Activated CD8-positive, alpha-beta T cell treated with anti-CD3 and anti-CD28 coated beads for 36 hours (primary cell): ENCODE data around the gene NRXN3. TPM values are rescaled to one million over a fixed set of nuclear protein-coding genes. Genes with fewer than 3 reads are reported as not detected.

ENCODE experiments used
- ATAC-seq: fragments of 200-7000 bp; cut with Tn5 transposase; one replicate; pipeline ENCODE4 v1.10.0; 2021; ENCODE audit warnings: mild to moderate bottlenecking, moderate library complexity
- CTCF ChIA-PET: fragments of 350-600 bp; sonication (Branson Sonifier 250); formaldehyde crosslinking; loops from one replicate; lab custom pipeline; 2021; ENCODE audit warnings: antibody characterized with exemption; lab: Charles Lee
- POLR2A ChIA-PET: fragments of 350-600 bp; sonication (Branson Sonifier 250); formaldehyde crosslinking; loops from one replicate; lab custom pipeline; 2021; ENCODE audit warnings: antibody characterized with exemption; lab: Charles Lee
- DNase-seq: peaks from one replicate; pipeline ENCODE4 v3.0.0-alpha.2; 2020
- H3K27ac Mint-ChIP-seq: one replicate; pipeline ENCODE4 v1.8.0; 2021; ENCODE audit warnings: mild to moderate bottlenecking, mixed read lengths
- H3K27me3 Mint-ChIP-seq: one replicate; pipeline ENCODE4 v1.8.0; 2021; ENCODE audit warnings: mixed read lengths
- H3K36me3 Mint-ChIP-seq: one replicate; pipeline ENCODE4 v1.8.0; 2021; ENCODE audit warnings: low read depth, mixed read lengths
- H3K4me1 Mint-ChIP-seq: one replicate; pipeline ENCODE4 v1.8.0; 2021; ENCODE audit warnings: low read depth, mixed read lengths
- H3K4me3 Mint-ChIP-seq: one replicate; pipeline ENCODE4 v1.8.0; 2021; ENCODE audit warnings: mild to moderate bottlenecking, moderate library complexity, mixed read lengths
- H3K9me3 Mint-ChIP-seq: one replicate; pipeline ENCODE4 v1.8.0; 2021; ENCODE audit warnings: mixed read lengths
- CTCF ChIP-seq: fragments of 200-600 bp; IDR thresholded peaks from one replicate; pipeline ENCODE4 v1.8.0; 2022; ENCODE audit warnings: antibody characterized with exemption, mild to moderate bottlenecking
- intact Hi-C: fragments of 100-400 bp; cut with micrococcal nuclease; formaldehyde crosslinking; loops from one replicate; pipeline ENCODE4 v1.10.0; 2022
- total RNA-seq, 2 experiments: library from RNA; stranded (reverse); gene quantifications; one replicate each; pipeline ENCODE4 v1.2.3, GENCODE V29; 2021

The NRXN3 gene
- total RNA-seq, 2 experiments from 2014 or later = not detected

- H3K4me3 Mint-ChIP-seq = no peak overlapping the region
These were observed 37.2 kb downstream of the NRXN3 start for GRCh38 chr14:78207414-78207813.

GRCh38 chr14:78220273-78220672 lies 50.1 kb downstream of the NRXN3 start:
- H3K27me3 Mint-ChIP-seq = no peaks in the 10 kb centered on the region
- intact Hi-C loops = no loop called here
- ATAC-seq (no peak), DNase-seq (no peak)
- no peak for TF ChIP-seq CTCF
- CTCF ChIA-PET = no interaction called here
- H3K4me3 Mint-ChIP-seq = no peak overlapping the region
- no peaks in the 10 kb centered on the region for H3K4me1 Mint-ChIP-seq
- H3K27ac Mint-ChIP-seq = no peak overlapping the region
- no peaks in the 10 kb centered on the region for H3K9me3 Mint-ChIP-seq
- POLR2A ChIA-PET = no interaction called here
- no peaks in the 10 kb centered on the region for H3K36me3 Mint-ChIP-seq

More at GRCh38 chr14:78207414-78207813, 37.2 kb downstream of the NRXN3 start:
- no peaks in the 10 kb centered on the region for H3K36me3 Mint-ChIP-seq
- peaks cover 1% of the 10 kb centered on the region for H3K9me3 Mint-ChIP-seq
- ChIA-PET CTCF (no interaction called here), POLR2A (no interaction called here)
- TF ChIP-seq CTCF = no peak
- intact Hi-C loops = no loop called here
- no peak overlapping the region for H3K27ac Mint-ChIP-seq
- no peaks in the 10 kb centered on the region for H3K27me3 Mint-ChIP-seq
- DNase-seq (no peak), ATAC-seq (no peak)
- H3K4me1 Mint-ChIP-seq = peaks cover 3% of the 10 kb centered on the region

- no peak overlapping the region for H3K4me3 Mint-ChIP-seq
- no peak overlapping the region for H3K27ac Mint-ChIP-seq
- POLR2A ChIA-PET = no interaction called here
- intact Hi-C loops = no loop called here
- no peaks in the 10 kb centered on the region for H3K36me3 Mint-ChIP-seq
- DNase-seq (no peak), ATAC-seq (no peak)
- no peak for TF ChIP-seq CTCF
- no peaks in the 10 kb centered on the region for H3K4me1 Mint-ChIP-seq
- peaks cover 3% of the 10 kb centered on the region for H3K9me3 Mint-ChIP-seq
- CTCF ChIA-PET = no interaction called here
- H3K27me3 Mint-ChIP-seq = no peaks in the 10 kb centered on the region
These were observed 52.6 kb downstream of the NRXN3 start for GRCh38 chr14:78222746-78223145.

- intact Hi-C loops = no loop called here
- Mint-ChIP-seq H3K27me3 (peaks cover 5% of the 10 kb centered on the region), H3K27ac (no peak overlapping the region), H3K9me3 (peaks cover 3% of the 10 kb centered on the region), H3K4me3 (no peak overlapping the region), H3K4me1 (no peaks in the 10 kb centered on the region), H3K36me3 (no peaks in the 10 kb centered on the region)
- ATAC-seq (no peak), DNase-seq (no peak)
- ChIA-PET CTCF (no interaction called here), POLR2A (no interaction called here)
- TF ChIP-seq CTCF = no peak
These were observed 57.3 kb downstream of the NRXN3 start for GRCh38 chr14:78227248-78228077.

- intact Hi-C loops = no loop called here
- CTCF ChIA-PET = no interaction called here
- ATAC-seq = no peak
These were observed 58.6 kb downstream of the NRXN3 start for GRCh38 chr14:78228702-78229327.

More at GRCh38 chr14:78228702-78229327, 58.6 kb downstream of the NRXN3 start:
- H3K27me3 Mint-ChIP-seq = peaks cover 5% of the 10 kb centered on the region
- H3K36me3 Mint-ChIP-seq = no peaks in the 10 kb centered on the region
- H3K9me3 Mint-ChIP-seq = peaks cover 3% of the 10 kb centered on the region
- no peak for TF ChIP-seq CTCF
- POLR2A ChIA-PET = no interaction called here
- H3K27ac Mint-ChIP-seq = no peak overlapping the region
- H3K4me1 Mint-ChIP-seq = no peaks in the 10 kb centered on the region
- H3K4me3 Mint-ChIP-seq = no peak overlapping the region
- DNase-seq = no peak
